ENCODE results near the gene HS3ST4. TPM values are rescaled to one million over a fixed set of nuclear protein-coding genes. Genes with fewer than 3 reads are reported as not detected.

The HS3ST4 gene
- total and polyA plus RNA-seq, 11 donors, result not detected

DNA sequence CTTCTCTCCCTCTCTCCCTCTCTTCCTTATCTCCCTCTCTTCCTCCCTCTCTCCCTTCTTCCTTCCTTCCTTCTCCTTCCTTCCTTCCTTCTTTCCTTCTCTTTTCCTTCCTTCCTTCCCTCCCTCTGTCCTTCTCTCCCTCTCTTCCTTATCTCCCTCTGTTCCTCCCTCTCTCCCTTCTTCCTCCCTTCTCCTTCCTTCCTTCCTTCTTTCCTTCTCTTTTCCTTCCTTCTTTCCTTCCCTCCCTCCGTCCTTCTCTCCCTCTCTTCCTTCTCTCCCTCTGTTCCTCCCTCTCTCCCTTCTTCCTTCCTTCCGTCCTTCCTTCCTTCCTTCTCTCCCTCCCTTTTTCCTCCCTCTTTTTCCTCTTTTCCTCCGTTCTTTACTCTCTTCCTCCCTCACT, 38.6 kb downstream of the HS3ST4 start:
- no peak for ATAC-seq
- Histone ChIP-seq H3K4me3 (no peak overlapping the region), H3K36me3 (no peaks in the 10 kb centered on the region), H3K27me3 (no peaks in the 10 kb centered on the region), H3K9me3 (no peaks in the 10 kb centered on the region), H3K4me1 (no peaks in the 10 kb centered on the region), H3K27ac (no peak overlapping the region)
- intact Hi-C loops (cut with DNase I), result no loop called here
- DNase-seq, result no peak
- WGBS, 4 donors, result 60 to 65% (median 61%) methylated on average over 3 of the region's 3 CpGs
- TF ChIP-seq, protein P1, sequence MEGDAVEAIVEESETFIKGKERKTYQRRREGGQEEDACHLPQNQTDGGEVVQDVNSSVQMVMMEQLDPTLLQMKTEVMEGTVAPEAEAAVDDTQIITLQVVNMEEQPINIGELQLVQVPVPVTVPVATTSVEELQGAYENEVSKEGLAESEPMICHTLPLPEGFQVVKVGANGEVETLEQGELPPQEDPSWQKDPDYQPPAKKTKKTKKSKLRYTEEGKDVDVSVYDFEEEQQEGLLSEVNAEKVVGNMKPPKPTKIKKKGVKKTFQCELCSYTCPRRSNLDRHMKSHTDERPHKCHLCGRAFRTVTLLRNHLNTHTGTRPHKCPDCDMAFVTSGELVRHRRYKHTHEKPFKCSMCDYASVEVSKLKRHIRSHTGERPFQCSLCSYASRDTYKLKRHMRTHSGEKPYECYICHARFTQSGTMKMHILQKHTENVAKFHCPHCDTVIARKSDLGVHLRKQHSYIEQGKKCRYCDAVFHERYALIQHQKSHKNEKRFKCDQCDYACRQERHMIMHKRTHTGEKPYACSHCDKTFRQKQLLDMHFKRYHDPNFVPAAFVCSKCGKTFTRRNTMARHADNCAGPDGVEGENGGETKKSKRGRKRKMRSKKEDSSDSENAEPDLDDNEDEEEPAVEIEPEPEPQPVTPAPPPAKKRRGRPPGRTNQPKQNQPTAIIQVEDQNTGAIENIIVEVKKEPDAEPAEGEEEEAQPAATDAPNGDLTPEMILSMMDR (IDR thresholded peaks at IDR 0.05), result no peak
- TF ChIP-seq POLR2A (IDR thresholded peaks at IDR 0.05), result no peak

DNA sequence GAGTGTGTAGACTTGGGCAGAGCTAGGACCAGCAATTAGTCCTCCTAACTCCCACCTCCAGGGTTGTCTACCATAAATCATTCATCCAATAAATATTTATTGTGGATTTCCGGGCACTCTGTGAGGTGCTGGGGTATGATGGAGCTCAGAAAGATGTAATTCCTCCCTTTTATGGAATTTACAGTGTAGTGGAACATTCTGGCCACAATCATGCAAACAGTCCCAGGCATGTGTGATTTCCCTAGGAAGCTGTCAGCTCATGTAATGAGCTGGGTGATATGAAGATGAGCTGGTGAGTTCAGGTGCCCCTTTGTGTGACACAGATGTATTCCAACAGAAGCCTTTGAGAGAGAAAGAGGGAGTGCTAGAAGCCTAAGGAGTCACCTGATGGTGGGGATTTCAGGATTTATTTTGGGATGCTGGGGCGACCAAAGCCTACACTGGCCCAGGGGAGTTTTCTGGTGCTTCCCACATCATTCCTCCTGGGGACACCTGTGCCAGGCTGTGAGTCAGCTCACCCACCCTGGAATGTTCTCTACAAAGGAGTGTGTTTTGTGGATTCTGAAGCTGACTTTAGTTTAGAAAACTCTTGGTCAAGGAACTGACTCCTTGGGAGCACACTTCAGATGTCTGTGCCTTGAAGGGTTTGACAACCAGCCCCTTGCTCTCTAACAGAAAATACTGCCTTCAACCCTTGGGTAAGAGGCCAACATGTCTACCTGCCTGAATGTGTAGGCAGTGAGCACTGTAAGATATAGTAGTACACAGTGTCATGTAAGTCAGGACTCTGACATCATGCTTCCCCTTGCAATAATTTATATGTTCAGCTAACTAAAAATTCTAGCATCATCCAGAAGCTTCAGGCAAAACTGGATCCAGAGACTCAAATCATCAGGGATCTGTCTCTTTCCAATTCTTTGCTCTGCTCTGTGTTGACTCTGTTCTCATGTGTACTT, 42.9 kb downstream of the HS3ST4 start:
- WGBS, 4 donors, result 38 to 70% (median 58%) methylated on average over 2 of the region's 2 CpGs
- no peak overlapping the region for H3K27ac ChIP-seq
- ATAC-seq (no peak), DNase-seq (no peak)
- H3K9me3 ChIP-seq, result no peaks in the 10 kb centered on the region
- H3K27me3 ChIP-seq, result no peaks in the 10 kb centered on the region
- no peaks in the 10 kb centered on the region for H3K4me1 ChIP-seq
- H3K4me3 ChIP-seq, result no peak overlapping the region
- intact Hi-C loops (cut with DNase I), result no loop called here
- no peak for TF ChIP-seq POLR2A (IDR thresholded peaks at IDR 0.05)
- TF ChIP-seq, protein P1 (IDR thresholded peaks at IDR 0.05), result no peak
- H3K36me3 ChIP-seq, result no peaks in the 10 kb centered on the region

DNA sequence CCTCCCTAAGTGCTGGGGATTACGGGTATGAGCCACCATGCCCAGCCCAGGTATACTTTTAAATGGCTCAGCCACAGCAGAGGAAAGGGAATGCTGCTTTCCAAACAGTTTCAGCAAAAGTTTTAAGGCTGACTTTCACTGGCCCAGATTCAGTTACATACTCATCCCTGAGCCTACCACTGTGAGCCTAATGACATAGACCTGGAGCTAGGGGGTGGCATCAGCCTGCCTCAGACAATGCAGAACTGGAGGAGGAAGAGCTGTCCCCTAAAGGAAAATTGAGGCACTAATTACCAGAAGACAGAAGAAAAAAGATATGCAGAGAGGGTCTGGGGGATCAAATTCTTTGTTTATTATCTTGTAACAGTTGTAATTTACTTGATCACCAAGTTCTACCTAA, 43.9 kb downstream of the HS3ST4 start:
- no peaks in the 10 kb centered on the region for H3K9me3 ChIP-seq
- intact Hi-C loops (cut with DNase I), result no loop called here
- ATAC-seq, result no peak

DNA sequence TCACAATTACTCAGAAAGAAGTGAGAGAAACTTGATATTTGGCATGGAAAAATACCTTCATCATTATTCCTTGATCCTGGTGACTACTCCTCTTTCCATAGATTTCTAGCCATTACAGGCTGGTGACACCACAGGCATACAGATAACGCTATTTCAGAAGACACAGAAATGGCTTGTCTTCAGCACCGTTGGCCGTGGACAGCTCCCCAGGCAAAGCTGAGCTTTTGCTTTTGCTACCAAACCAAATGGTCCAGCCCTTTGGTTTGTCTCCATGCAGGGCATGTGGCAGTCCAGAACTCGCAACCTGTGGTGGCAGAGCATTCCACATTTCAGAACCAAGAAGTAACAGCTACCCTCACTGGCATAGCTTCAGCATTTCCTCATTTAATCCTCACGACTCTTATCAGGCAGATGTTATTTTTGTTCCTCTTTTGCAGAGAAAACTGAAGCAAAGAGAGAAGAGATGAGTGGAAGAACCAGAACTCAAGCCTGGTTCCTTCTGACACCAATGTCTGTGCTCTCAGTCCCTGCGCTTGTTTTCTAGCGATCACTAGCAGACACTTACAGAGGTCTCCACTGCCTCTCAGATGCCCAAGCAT, 55.5 kb downstream of the HS3ST4 start:
- Histone ChIP-seq H3K27ac (no peak overlapping the region), H3K27me3 (peaks cover 0 to 3% (median 0%) of the 10 kb centered on the region in 9 donors), H3K9me3 (peaks cover 0 to 6% (median 0%) of the 10 kb centered on the region in 12 donors), H3K36me3 (no peaks in the 10 kb centered on the region), H3K4me1 (no peaks in the 10 kb centered on the region), H3K4me3 (no peak overlapping the region)
- intact Hi-C loops (cut with DNase I), result no loop called here
- 47 to 61% (median 56%) methylated on average over 7 of the region's 7 CpGs for WGBS, 4 donors
- ATAC-seq, result no peak
- TF ChIP-seq POLR2A (IDR thresholded peaks at IDR 0.05), result no peak
- TF ChIP-seq, protein P1 (IDR thresholded peaks at IDR 0.05), result no peak
- no peak for DNase-seq

More for the DNA sequence above, 43.9 kb downstream of the HS3ST4 start:
- H3K27me3 ChIP-seq, result peaks cover 0 to 2% (median 0%) of the 10 kb centered on the region in 9 donors
- no peak overlapping the region for H3K27ac ChIP-seq
- H3K4me3 ChIP-seq, result no peak overlapping the region
- no peak for DNase-seq
- 72 to 100% (median 75%) methylated on average over 1 of the region's 1 CpG for WGBS, 4 donors
- H3K36me3 ChIP-seq, result no peaks in the 10 kb centered on the region
- TF ChIP-seq, protein P1 (IDR thresholded peaks at IDR 0.05), result no peak
- TF ChIP-seq POLR2A (IDR thresholded peaks at IDR 0.05), result no peak
- no peaks in the 10 kb centered on the region for H3K4me1 ChIP-seq
